Trophoblast cell (in vitro differentiated cells and primary cell): ENCODE data around the gene CPNE2.

Source experiments
- DNase-seq, 2 donors: peaks; one replicate each; pipeline ENCODE4 v3.0.0-alpha.2; 2016
- H2AFZ ChIP-seq: 2 replicates; pipeline ENCODE4 v1.6.1; 2013; ENCODE audit warnings: low read length, moderate library complexity, mild to moderate bottlenecking; ENCODE audit not compliant: insufficient read depth, poor library complexity
- H2AK5ac ChIP-seq: 2 replicates; pipeline ENCODE4 v1.6.1; 2013; ENCODE audit warnings: mild to moderate bottlenecking, low read length
- H2BK120ac ChIP-seq: 2 replicates; pipeline ENCODE4 v1.6.1; 2013; ENCODE audit warnings: low read length, mild to moderate bottlenecking, moderate library complexity; ENCODE audit not compliant: insufficient read depth, poor library complexity
- H2BK12ac ChIP-seq: 2 replicates; pipeline ENCODE4 v1.6.1; 2013; ENCODE audit warnings: mild to moderate bottlenecking, low read length, moderate library complexity
- H2BK5ac ChIP-seq: 2 replicates; pipeline ENCODE4 v1.6.1; 2013; ENCODE audit warnings: low read length, low read depth, moderate library complexity, mild to moderate bottlenecking; ENCODE audit not compliant: poor library complexity
- H3K14ac ChIP-seq: 2 replicates; pipeline ENCODE4 v1.6.1; 2013; ENCODE audit warnings: mild to moderate bottlenecking, low read length
- H3K18ac ChIP-seq: 2 replicates; pipeline ENCODE4 v1.6.1; 2013; ENCODE audit warnings: mild to moderate bottlenecking, low read length
- H3K23ac ChIP-seq: 2 replicates; pipeline ENCODE4 v1.6.1; 2013; ENCODE audit warnings: low read length
- H3K27ac ChIP-seq: 2 replicates; pipeline ENCODE4 v1.5.1; 2013; ENCODE audit warnings: low read depth, mild to moderate bottlenecking, inconsistent platforms, low read length, moderate library complexity
- H3K27me3 ChIP-seq: 2 replicates; pipeline ENCODE4 v1.6.1; 2013; ENCODE audit warnings: inconsistent platforms, mild to moderate bottlenecking, low read length, moderate library complexity; ENCODE audit not compliant: insufficient read depth
- H3K36me3 ChIP-seq, 2 experiments: 1 replicate in 1 of 2; 2 replicates in 1 of 2; pipeline ENCODE4 v1.6.1; 2013; ENCODE audit warnings: low read length in 2 of 2, mild to moderate bottlenecking in 2 of 2, moderate library complexity in 1 of 2; ENCODE audit not compliant: insufficient read depth in 2 of 2, control insufficient read depth in 1 of 2
- H3K4ac ChIP-seq: 2 replicates; pipeline ENCODE4 v1.6.1; 2013; ENCODE audit warnings: low read depth, mild to moderate bottlenecking, low read length, moderate library complexity
- H3K4me1 ChIP-seq, 2 experiments: 1 replicate in 1 of 2; 2 replicates in 1 of 2; pipeline ENCODE4 v1.6.1; 2013; ENCODE audit warnings: low read length in 2 of 2, mild to moderate bottlenecking in 2 of 2, moderate library complexity in 1 of 2; ENCODE audit not compliant: insufficient read depth in 2 of 2, control insufficient read depth in 1 of 2
- H3K4me2 ChIP-seq: 2 replicates; pipeline ENCODE4 v1.6.1; 2013; ENCODE audit warnings: inconsistent platforms, mild to moderate bottlenecking, low read length, moderate library complexity
- H3K4me3 ChIP-seq: 2 replicates; pipeline ENCODE4 v1.5.1; 2013; ENCODE audit warnings: mild to moderate bottlenecking, low read depth, low read length, inconsistent platforms
- H3K79me1 ChIP-seq: one replicate; pipeline ENCODE4 v1.6.1; 2013; ENCODE audit warnings: low read length
- H3K79me2 ChIP-seq: 2 replicates; pipeline ENCODE4 v1.6.1; 2013; ENCODE audit warnings: low read length, mild to moderate bottlenecking; ENCODE audit not compliant: control insufficient read depth, insufficient read depth, poor library complexity
- H3K9ac ChIP-seq: 2 replicates; pipeline ENCODE4 v1.6.1; 2013; ENCODE audit warnings: mild to moderate bottlenecking, low read length
- H3K9me3 ChIP-seq: 2 replicates; pipeline ENCODE4 v1.6.1; 2013; ENCODE audit warnings: low read depth, mild to moderate bottlenecking, control low read depth, inconsistent platforms, low read length; ENCODE audit not compliant: insufficient read depth
- H4K12ac ChIP-seq: 2 replicates; pipeline ENCODE4 v1.6.1; 2013; ENCODE audit warnings: low read depth, mild to moderate bottlenecking, low read length, moderate library complexity
- H4K8ac ChIP-seq: 2 replicates; pipeline ENCODE4 v1.6.1; 2013; ENCODE audit warnings: low read depth, mild to moderate bottlenecking, low read length, moderate library complexity
- H4K91ac ChIP-seq: one replicate; pipeline ENCODE4 v1.6.1; 2013; ENCODE audit warnings: low read depth, mild to moderate bottlenecking, low read length, moderate library complexity
- WGBS: extraction: QIAGEN DNeasy Blood & Tissue Kit; methylation state at CpG from one replicate; pipeline ENCODE4 v1.1.7; 2013; ENCODE audit warnings: missing lambda C conversion rate; ENCODE audit not compliant: insufficient read length, insufficient coverage; ENCODE audit errors: extremely low coverage; 5-methylcytosine and 5-hydroxymethylcytosine counted together

Gene CPNE2

GRCh38 chr16:57105184-57105583, 12.8 kb downstream of the CPNE2 start:
- Histone ChIP-seq H3K14ac (no peak overlapping the region), H2BK120ac (no peak overlapping the region), H3K4ac (no peak overlapping the region), H3K79me2 (no peaks in the 10 kb centered on the region), H3K27ac (no peak overlapping the region), H3K27me3 (no peaks in the 10 kb centered on the region), H3K4me1 (peaks cover 6 to 11% of the 10 kb centered on the region in 2 experiments), H3K18ac (no peak overlapping the region), H2AFZ (no peak overlapping the region), H2AK5ac (no peak overlapping the region), H3K4me3 (no peak overlapping the region), H4K8ac (no peak overlapping the region), H2BK12ac (no peak overlapping the region), H4K91ac (no peak overlapping the region), H3K23ac (no peak overlapping the region), H3K9me3 (peaks cover 3% of the 10 kb centered on the region), H3K79me1 (no peaks in the 10 kb centered on the region), H3K9ac (no peak overlapping the region), H2BK5ac (no peak overlapping the region), H3K4me2 (no peak overlapping the region), H3K36me3 (peaks cover 1 to 2% of the 10 kb centered on the region in 2 experiments), H4K12ac (no peak overlapping the region)
- no peak for DNase-seq
- WGBS, result no CpG with 5 or more reads among the region's 7 CpGs

GRCh38 chr16:57106767-57107166, 14.4 kb downstream of the CPNE2 start:
- Histone ChIP-seq H4K12ac (no peak overlapping the region), H3K27ac (no peak overlapping the region)
- no CpG with 5 or more reads among the region's 2 CpGs for WGBS

GRCh38 chr16:57107321-57107922, 15.0 kb downstream of the CPNE2 start:
- WGBS, result no CpG with 5 or more reads among the region's 9 CpGs
- Histone ChIP-seq H3K9ac (no peak overlapping the region), H2AFZ (no peak overlapping the region)

More at GRCh38 chr16:57106767-57107166, 14.4 kb downstream of the CPNE2 start:
- Histone ChIP-seq H2BK12ac (no peak overlapping the region), H3K14ac (no peak overlapping the region), H2BK5ac (no peak overlapping the region), H4K91ac (no peak overlapping the region), H3K4me2 (no peak overlapping the region), H3K79me1 (no peaks in the 10 kb centered on the region), H2BK120ac (no peak overlapping the region), H3K9ac (no peak overlapping the region), H3K23ac (no peak overlapping the region), H2AK5ac (no peak overlapping the region), H2AFZ (no peak overlapping the region), H3K36me3 (peaks cover 1 to 2% of the 10 kb centered on the region in 2 experiments), H4K8ac (no peak overlapping the region), H3K4me3 (no peak overlapping the region), H3K4ac (no peak overlapping the region), H3K79me2 (no peaks in the 10 kb centered on the region), H3K27me3 (no peaks in the 10 kb centered on the region), H3K9me3 (peaks cover 3% of the 10 kb centered on the region), H3K18ac (no peak overlapping the region), H3K4me1 (peaks cover 6 to 11% of the 10 kb centered on the region in 2 experiments)
- DNase-seq, result no peak

GRCh38 chr16:57108432-57108831, 16.0 kb downstream of the CPNE2 start:
- Histone ChIP-seq H2BK5ac (no peak overlapping the region), H3K36me3 (peaks cover 6 to 8% of the 10 kb centered on the region in 2 experiments), H3K23ac (no peak overlapping the region), H3K4me3 (no peak overlapping the region), H3K9me3 (peaks cover 3% of the 10 kb centered on the region), H4K12ac (no peak overlapping the region), H4K91ac (no peak overlapping the region), H3K9ac (no peak overlapping the region), H3K27ac (no peak overlapping the region), H3K14ac (no peak overlapping the region), H2BK12ac (no peak overlapping the region), H2BK120ac (no peak overlapping the region), H3K18ac (no peak overlapping the region), H4K8ac (no peak overlapping the region), H3K27me3 (no peaks in the 10 kb centered on the region), H3K79me2 (no peaks in the 10 kb centered on the region), H2AK5ac (no peak overlapping the region), H3K4me1 (peaks cover 11% of the 10 kb centered on the region in 2 experiments), H3K4me2 (no peak overlapping the region), H2AFZ (no peak overlapping the region), H3K4ac (no peak overlapping the region), H3K79me1 (no peaks in the 10 kb centered on the region)
- no peak for DNase-seq
- no CpG with 5 or more reads among the region's 1 CpG for WGBS

More at GRCh38 chr16:57107321-57107922, 15.0 kb downstream of the CPNE2 start:
- peaks cover 1 to 2% of the 10 kb centered on the region in 2 experiments for H3K36me3 ChIP-seq
- H3K18ac ChIP-seq, result no peak overlapping the region
- H2BK12ac ChIP-seq, result no peak overlapping the region
- H4K91ac ChIP-seq, result no peak overlapping the region
- H4K8ac ChIP-seq, result no peak overlapping the region
- H3K4me2 ChIP-seq, result no peak overlapping the region
- no peak for DNase-seq
- H4K12ac ChIP-seq, result no peak overlapping the region
- peaks cover 3% of the 10 kb centered on the region for H3K9me3 ChIP-seq
- H2BK5ac ChIP-seq, result no peak overlapping the region
- peaks cover 11% of the 10 kb centered on the region in 2 experiments for H3K4me1 ChIP-seq
- no peaks in the 10 kb centered on the region for H3K27me3 ChIP-seq
- no peak overlapping the region for H3K4me3 ChIP-seq
- no peaks in the 10 kb centered on the region for H3K79me1 ChIP-seq
- no peaks in the 10 kb centered on the region for H3K79me2 ChIP-seq
- H2BK120ac ChIP-seq, result no peak overlapping the region
- no peak overlapping the region for H3K14ac ChIP-seq
- H3K27ac ChIP-seq, result no peak overlapping the region
- H2AK5ac ChIP-seq, result no peak overlapping the region
- no peak overlapping the region for H3K4ac ChIP-seq
- no peak overlapping the region for H3K23ac ChIP-seq
